NB4 (cell line): Measurements from ENCODE around the gene TDRD15.

Experiments
- DNase-seq: peaks from one replicate; pipeline ENCODE4 v3.0.0; 2010; ENCODE audit warnings: low read depth
- H3K4me3 ChIP-seq: one replicate; pipeline ENCODE4 v1.5.1; 2011; ENCODE audit warnings: mild to moderate bottlenecking, low read depth, low read length, moderate library complexity
- MYC ChIP-seq: IDR thresholded peaks from 2 replicates; pipeline ENCODE4 v1.6.1; 2011; ENCODE audit warnings: low read depth, low read length
- POLR2A ChIP-seq: IDR thresholded peaks from 2 replicates; pipeline ENCODE4 v1.6.1; 2011; ENCODE audit warnings: mild to moderate bottlenecking; ENCODE audit not compliant: insufficient read length; ENCODE audit errors: extremely low read depth
- TF ChIP-seq, protein P1 (sequence below): IDR thresholded peaks from 2 replicates; pipeline ENCODE4 v1.6.1; 2011; ENCODE audit warnings: low read depth, low read length
- TF ChIP-seq, protein P2 (sequence below): IDR thresholded peaks from one replicate; pipeline ENCODE4 v1.5.1; 2012; ENCODE audit warnings: low read depth, low read length

The TDRD15 gene

DNA sequence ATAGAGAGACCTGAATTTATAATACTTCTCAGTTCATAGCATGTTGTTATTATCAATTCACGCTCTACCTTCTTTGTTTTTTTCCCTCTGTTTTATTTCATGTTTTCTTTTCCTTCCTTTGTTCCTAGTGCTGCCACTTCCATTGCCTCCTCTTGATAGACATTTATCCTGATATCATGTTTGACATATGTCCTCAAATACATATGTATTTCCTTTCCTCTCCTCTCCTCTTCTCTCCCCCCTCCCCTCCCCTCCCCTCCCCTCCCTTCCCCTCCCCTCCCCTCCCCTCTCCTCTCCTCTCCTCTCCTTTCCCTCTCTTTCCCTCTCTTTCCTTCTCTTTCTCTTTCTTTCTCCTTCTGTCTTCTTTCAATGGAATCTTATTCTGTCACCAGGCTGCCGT, 67.8 kb downstream of the TDRD15 start:
- no peak for DNase-seq

More for the DNA sequence above, 67.8 kb downstream of the TDRD15 start:
- H3K4me3 ChIP-seq, result no peak overlapping the region
- TF ChIP-seq, protein P1, sequence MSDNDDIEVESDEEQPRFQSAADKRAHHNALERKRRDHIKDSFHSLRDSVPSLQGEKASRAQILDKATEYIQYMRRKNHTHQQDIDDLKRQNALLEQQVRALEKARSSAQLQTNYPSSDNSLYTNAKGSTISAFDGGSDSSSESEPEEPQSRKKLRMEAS, result no peak
- no peak for TF ChIP-seq POLR2A
- TF ChIP-seq MYC, result no peak
- TF ChIP-seq, protein P2, sequence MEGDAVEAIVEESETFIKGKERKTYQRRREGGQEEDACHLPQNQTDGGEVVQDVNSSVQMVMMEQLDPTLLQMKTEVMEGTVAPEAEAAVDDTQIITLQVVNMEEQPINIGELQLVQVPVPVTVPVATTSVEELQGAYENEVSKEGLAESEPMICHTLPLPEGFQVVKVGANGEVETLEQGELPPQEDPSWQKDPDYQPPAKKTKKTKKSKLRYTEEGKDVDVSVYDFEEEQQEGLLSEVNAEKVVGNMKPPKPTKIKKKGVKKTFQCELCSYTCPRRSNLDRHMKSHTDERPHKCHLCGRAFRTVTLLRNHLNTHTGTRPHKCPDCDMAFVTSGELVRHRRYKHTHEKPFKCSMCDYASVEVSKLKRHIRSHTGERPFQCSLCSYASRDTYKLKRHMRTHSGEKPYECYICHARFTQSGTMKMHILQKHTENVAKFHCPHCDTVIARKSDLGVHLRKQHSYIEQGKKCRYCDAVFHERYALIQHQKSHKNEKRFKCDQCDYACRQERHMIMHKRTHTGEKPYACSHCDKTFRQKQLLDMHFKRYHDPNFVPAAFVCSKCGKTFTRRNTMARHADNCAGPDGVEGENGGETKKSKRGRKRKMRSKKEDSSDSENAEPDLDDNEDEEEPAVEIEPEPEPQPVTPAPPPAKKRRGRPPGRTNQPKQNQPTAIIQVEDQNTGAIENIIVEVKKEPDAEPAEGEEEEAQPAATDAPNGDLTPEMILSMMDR, result no peak
